A549 (cell line): ENCODE data around the gene MPC2. TPM values are rescaled to one million over a fixed set of nuclear protein-coding genes. Genes with fewer than 3 reads are reported as not detected.

Source experiments
- ATAC-seq, 2 experiments: fragments of 200-7000 bp in 1 of 2; fragments of >200 bp in 1 of 2; cut with Nextera tagmentation in 1 of 2; cut with Tn5 transposase in 1 of 2; 3 replicates each; pipeline versions ENCODE4 v1.8.0 to v1.9.1; 2018 to 2020; ENCODE audit warnings: mild to moderate bottlenecking in 1 of 2, moderate library complexity in 1 of 2
- CTCF ChIA-PET: fragments of 300-600 bp; sonication (Branson Sonifier 250); formaldehyde crosslinking; extraction: SDS; loops from one replicate; lab custom pipeline; 2021; ENCODE audit warnings: antibody characterized with exemption, inconsistent platforms; lab: Yijun Ruan, JAX
- POLR2A ChIA-PET: fragments of 350-600 bp; formaldehyde crosslinking; extraction: SDS; loops from one replicate; lab custom pipeline; 2021; ENCODE audit warnings: antibody characterized with exemption, inconsistent platforms; lab: Yijun Ruan, JAX
- DNase-seq, 2 experiments: peaks; one replicate each; pipeline versions ENCODE4 v3.0.0 to v3.0.0-alpha.2; 2011 to 2016; ENCODE audit warnings: low read depth in 1 of 2, low spot score in 1 of 2
- FAIRE-seq: peaks from 2 replicates; lab custom pipeline; 2011; peaks lifted over from hg19 to GRCh38; lab: Jason Lieb, UNC
- H3K27ac ChIP-seq, 2 experiments: fragments of >200 bp; sonication (Bioruptor Twin); formaldehyde crosslinking; 3 replicates each; pipeline ENCODE4 v1.5.1; 2016 to 2017
- H3K4me1 ChIP-seq: fragments of >200 bp; sonication (Bioruptor Twin); formaldehyde crosslinking; 3 replicates; pipeline ENCODE4 v1.6.1; 2016
- H3K4me2 ChIP-seq: fragments of >200 bp; sonication (Bioruptor Twin); formaldehyde crosslinking; 3 replicates; pipeline ENCODE4 v1.6.1; 2016
- H3K4me3 ChIP-seq: fragments of >200 bp; sonication (Bioruptor Twin); formaldehyde crosslinking; 3 replicates; pipeline ENCODE4 v1.5.1; 2016
- H3K9me3 ChIP-seq: fragments of >200 bp; sonication (Bioruptor Twin); formaldehyde crosslinking; 3 replicates; pipeline ENCODE4 v1.6.1; 2016
- ATOH8 ChIP-seq: fragments of 250-450 bp; sonication (Bioruptor Pico); IDR thresholded peaks from 2 replicates; pipeline ENCODE4 v1.5.0; 2020; ENCODE audit warnings: low read depth, mild to moderate bottlenecking, moderate library complexity
- BCL3 ChIP-seq: fragments of >200 bp; sonication (Bioruptor Twin); formaldehyde crosslinking; IDR thresholded peaks from 3 replicates; pipeline ENCODE4 v1.6.1; 2016
- CTCF ChIP-seq: fragments of >200 bp; sonication (Bioruptor Twin); formaldehyde crosslinking; IDR thresholded peaks from 3 replicates; pipeline ENCODE4 v1.5.1; 2016
- EHF ChIP-seq: fragments of 250-450 bp; sonication (Bioruptor Pico); IDR thresholded peaks from 2 replicates; pipeline ENCODE4 v1.5.0; 2020; ENCODE audit warnings: mild to moderate bottlenecking
- HEYL ChIP-seq: fragments of 250-450 bp; sonication (Bioruptor Pico); IDR thresholded peaks from 2 replicates; pipeline ENCODE4 v1.8.0; 2021; ENCODE audit warnings: mild to moderate bottlenecking, moderate library complexity
- HOXA7 ChIP-seq: fragments of 250-450 bp; sonication (Bioruptor Pico); IDR thresholded peaks from 2 replicates; pipeline ENCODE4 v1.5.0; 2020; ENCODE audit warnings: mild to moderate bottlenecking, moderate library complexity
- JUNB ChIP-seq: fragments of >200 bp; sonication (Bioruptor Twin); formaldehyde crosslinking; IDR thresholded peaks from 2 replicates; pipeline ENCODE4 v1.6.1; 2016
- NR3C1 ChIP-seq: fragments of >200 bp; sonication (Bioruptor Twin); formaldehyde crosslinking; IDR thresholded peaks from 3 replicates; pipeline ENCODE4 v1.6.1; 2017
- PHF8 ChIP-seq: fragments of 200-600 bp; sonication (generic); IDR thresholded peaks from 2 replicates; pipeline ENCODE4 v1.6.1; 2016; ENCODE audit warnings: low read depth, mild to moderate bottlenecking, antibody characterized with exemption, moderate library complexity, borderline replicate concordance
- POLR2A ChIP-seq: IDR thresholded peaks from 2 replicates; pipeline ENCODE4 v1.6.1; 2012; ENCODE audit warnings: mild to moderate bottlenecking, low read length
- RAD21 ChIP-seq, 2 experiments: fragments of >200 bp in 1 of 2; sonication (Bioruptor Twin) in 1 of 2; formaldehyde crosslinking in 1 of 2; IDR thresholded peaks in 1 of 2; conservative IDR thresholded peaks in 1 of 2; 2 replicates in 1 of 2; 3 replicates in 1 of 2; pipeline ENCODE4 v1.6.1; 2012 to 2018; ENCODE audit warnings: inconsistent platforms in 1 of 2
- RCOR1 ChIP-seq: fragments of 150-350 bp; IDR thresholded peaks from 2 replicates; pipeline ENCODE4 v1.6.1; 2014; ENCODE audit warnings: antibody characterized with exemption, low read length, low read depth
- REST ChIP-seq: fragments of 200-600 bp; sonication (generic); IDR thresholded peaks from 2 replicates; pipeline ENCODE4 v1.6.1; 2016; ENCODE audit warnings: antibody characterized with exemption, mild to moderate bottlenecking, moderate library complexity
- TFCP2L1 ChIP-seq: fragments of 250-450 bp; sonication (Bioruptor Pico); IDR thresholded peaks from 2 replicates; pipeline ENCODE4 v1.5.0; 2021; ENCODE audit warnings: mild to moderate bottlenecking
- ZC3H11A ChIP-seq: fragments of 450-650 bp; IDR thresholded peaks from 2 replicates; pipeline ENCODE4 v1.6.1; 2014; ENCODE audit warnings: antibody characterized with exemption, mild to moderate bottlenecking
- WGBS: methylation state at CpG from one replicate; pipeline ENCODE4 v1.1.6; 2017; ENCODE audit errors: missing lambda C conversion rate; 5-methylcytosine and 5-hydroxymethylcytosine counted together
- polyA plus RNA-seq, 4 experiments: library from polyadenylated mRNA; depleted of rRNA in 3 of 4; stranded (reverse); fragments of >200 nt; fragmentation: RNase III in 1 of 4; extraction: RNeasy Plus Mini Kit Qiagen cat#74134 plus additional on column Dnase treatment in 1 of 4; gene quantifications; 2 replicates in 3 of 4; 3 replicates in 1 of 4; pipeline ENCODE4 v1.2.3, GENCODE V29; 2011 to 2017

The MPC2 gene
- polyA plus RNA-seq, 2 of the 4 experiments (the other 2 are of a cell fraction) = 53.0 to 120 TPM

- TF ChIP-seq RAD21 (conservative IDR thresholded peaks at IDR 0.05 in 1 of 2, IDR thresholded peaks at IDR 0.05 in 1 of 2) (no peak), NR3C1 (no peak), ATOH8 (CRISPR knock-in tag) (no peak), CTCF (no peak), JUNB (no peak), POLR2A (no peak), PHF8 (no peak)
- TF ChIP-seq, all 56 proteins: peak for 0
Measured at GRCh38 chr1:167913895-167914496, 22.9 kb downstream of the MPC2 start, which contains the start of gene ADCY10 (continued).

- FAIRE-seq (no peak), DNase-seq (no peak)
- H3K27ac ChIP-seq = no peak overlapping the region
- H3K9me3 ChIP-seq = no peaks in the 10 kb centered on the region
- POLR2A ChIA-PET = no interaction called here
- peaks cover 9% of the 10 kb centered on the region for H3K4me1 ChIP-seq
- TF ChIP-seq HOXA7 (no peak), TFCP2L1 (CRISPR knock-in tag) (no peak), EHF (CRISPR knock-in tag) (no peak), RCOR1 (no peak), POLR2A (no peak), PHF8 (no peak), REST (no peak), BCL3 (no peak), HEYL (CRISPR knock-in tag) (no peak), CTCF (no peak), ZC3H11A (no peak)
- TF ChIP-seq, all 56 proteins: peak for 0
- no peak for ATAC-seq
- WGBS = 86% methylated on average over 7 of the region's 7 CpGs
- CTCF ChIA-PET = no interaction called here
- Histone ChIP-seq H3K4me2 (no peak overlapping the region), H3K4me3 (no peak overlapping the region)
Measured at GRCh38 chr1:167912294-167912693, 24.6 kb downstream of the MPC2 start.
